ENCODE results near the gene PCGF3. TPM values are rescaled to one million over a fixed set of nuclear protein-coding genes. Genes with fewer than 3 reads are reported as not detected.
"Not testable (repeated sequence)": the region's sequence is repeated elsewhere in the genome, so short reads cannot be mapped to it uniquely, and the experiment has no call there.

PCGF3 gene
- total RNA-seq, 2 donors from 2014 or later: 21.4 to 26.6 TPM

DNA sequence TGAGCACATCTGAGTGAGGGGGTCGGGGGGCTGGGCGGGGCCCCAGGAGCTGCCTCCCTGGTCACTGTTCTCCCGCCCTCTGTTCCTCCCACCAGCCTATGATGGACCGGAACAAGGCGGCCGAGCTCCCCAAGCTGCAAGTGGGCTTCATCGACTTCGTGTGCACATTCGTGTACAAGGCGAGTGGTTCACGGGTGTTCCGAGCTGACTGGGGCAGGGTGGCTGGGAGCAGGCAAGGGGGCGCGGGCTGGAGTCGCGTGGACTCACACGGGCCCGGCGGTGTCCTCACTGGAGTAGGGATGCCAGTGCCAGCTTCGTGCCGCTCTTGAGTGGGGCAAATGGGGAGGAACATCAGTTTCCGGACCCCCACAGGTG is 39.2 kb upstream of the PCGF3 start:
- intact Hi-C loops (cut with DNase I): no loop called here
- ATAC-seq (no peak), DNase-seq (no peak)

DNA sequence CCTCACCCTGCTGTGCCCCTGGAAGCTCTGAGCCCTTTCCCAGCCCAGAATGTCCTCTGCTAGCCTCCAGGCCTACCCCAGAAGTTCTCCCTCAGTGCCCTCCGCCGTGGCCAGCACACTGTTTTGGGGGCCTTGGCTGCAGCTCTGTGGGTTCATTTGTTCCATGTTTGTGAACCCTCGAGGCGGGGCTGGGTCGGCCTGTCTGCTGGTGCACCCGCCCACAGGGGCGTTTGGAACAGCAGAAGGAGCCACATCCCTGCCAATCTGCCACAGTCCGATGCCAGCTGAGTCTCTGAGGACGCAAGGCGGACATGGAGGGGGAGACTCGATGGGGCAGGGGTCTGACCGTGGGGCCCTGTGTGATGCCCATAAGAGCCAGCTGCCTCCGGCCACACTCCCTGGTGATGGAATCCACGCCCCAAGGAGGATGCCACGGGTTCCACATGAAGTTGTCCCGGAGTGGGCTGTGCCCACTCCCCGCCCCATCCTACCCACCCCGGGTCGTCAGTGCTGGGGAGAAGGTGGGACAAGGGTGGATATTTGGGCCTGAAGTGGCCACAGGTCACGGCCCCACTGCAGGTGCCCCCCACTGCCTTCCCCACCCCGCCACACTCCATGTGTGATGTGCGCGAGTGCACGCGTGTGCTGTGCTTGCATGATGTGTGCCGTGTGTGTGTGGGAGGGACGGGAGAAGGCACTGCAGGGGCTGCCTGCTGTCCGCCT is 38.6 kb upstream of the PCGF3 start:
- ATAC-seq (no peak), DNase-seq (no peak)
- intact Hi-C loops (cut with DNase I): no loop called here

- intact Hi-C loops (cut with DNase I): no loop called here
- DNase-seq (no peak), ATAC-seq (no peak)
Observed at GRCh38 chr4:667545-667925, 38.1 kb upstream of the PCGF3 start.

GRCh38 chr4:668219-668618 is 37.4 kb upstream of the PCGF3 start:
- DNase-seq; intact Hi-C loops (cut with DNase I); ATAC-seq: not testable (repeated sequence)

- DNase-seq; ATAC-seq; intact Hi-C loops (cut with DNase I): not testable (repeated sequence)
Observed at GRCh38 chr4:669806-670559, 35.6 kb upstream of the PCGF3 start.

GRCh38 chr4:671769-672168 is 33.9 kb upstream of the PCGF3 start:
- intact Hi-C loops (cut with DNase I): no loop called here
- DNase-seq (no peak), ATAC-seq (no peak)

GRCh38 chr4:673349-674091 is 32.1 kb upstream of the PCGF3 start:
- intact Hi-C loops (cut with DNase I): no loop called here
- peak; percentile 35 to 40 for ATAC-seq
- peak; percentile 70 for DNase-seq

DNA sequence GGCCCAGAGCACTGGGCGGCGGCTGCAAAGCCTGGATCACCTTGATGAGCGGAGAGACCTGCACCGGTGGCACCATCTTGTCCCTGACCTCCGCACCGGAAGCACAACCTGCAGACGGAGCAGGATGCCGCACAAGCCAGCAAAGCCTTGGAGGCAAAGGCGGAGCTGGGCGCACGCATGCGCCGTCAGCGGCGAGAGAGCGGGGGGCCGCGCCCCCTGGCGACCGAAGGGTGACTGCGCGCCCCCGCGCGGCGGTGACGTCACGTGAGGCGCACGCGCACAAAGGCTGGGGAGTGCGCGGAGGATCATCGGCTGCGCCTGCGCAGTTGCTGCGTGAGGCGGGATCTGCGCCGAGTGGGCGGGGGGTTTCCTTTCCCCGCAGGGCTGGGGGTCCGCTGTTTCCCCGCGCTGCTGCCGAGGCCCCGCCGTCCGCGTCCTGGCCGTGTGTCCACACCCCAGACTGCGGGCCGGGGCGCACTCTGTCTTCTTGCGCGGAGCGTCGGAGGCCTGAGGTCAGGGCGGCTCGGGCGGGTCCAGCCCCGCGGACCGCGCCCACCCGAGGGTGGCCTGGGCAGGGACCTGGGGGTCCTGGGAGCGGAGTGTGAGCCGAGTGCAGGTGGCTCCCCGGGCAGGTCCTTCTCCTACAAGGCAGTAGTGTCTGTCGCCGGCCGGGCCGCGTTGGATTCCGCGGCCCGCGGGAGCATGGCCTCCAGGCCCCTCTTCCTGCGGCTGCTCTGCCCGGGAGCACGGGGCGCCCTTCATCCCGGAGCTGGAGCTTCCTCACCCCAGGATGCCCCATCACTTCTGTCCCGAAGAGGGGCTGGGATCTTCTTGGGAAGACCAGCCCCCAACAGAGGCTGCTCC is 31.2 kb upstream of the PCGF3 start, which contains the start of the genes ATP5ME and MYL5:
Gene ATP5ME (minus strand): TSS at position 105 of the 864 bp plus-strand sequence. CDS start 29 bp downstream, at position 76.
Gene MYL5 (plus strand): TSS at position 371 of the 864 bp plus-strand sequence. CDS start 3,485 bp downstream, outside the sequence.
- intact Hi-C loops (cut with DNase I): no loop called here
- ATAC-seq: peak; percentile 92 to 93
- DNase-seq: peak; percentile 98

DNA sequence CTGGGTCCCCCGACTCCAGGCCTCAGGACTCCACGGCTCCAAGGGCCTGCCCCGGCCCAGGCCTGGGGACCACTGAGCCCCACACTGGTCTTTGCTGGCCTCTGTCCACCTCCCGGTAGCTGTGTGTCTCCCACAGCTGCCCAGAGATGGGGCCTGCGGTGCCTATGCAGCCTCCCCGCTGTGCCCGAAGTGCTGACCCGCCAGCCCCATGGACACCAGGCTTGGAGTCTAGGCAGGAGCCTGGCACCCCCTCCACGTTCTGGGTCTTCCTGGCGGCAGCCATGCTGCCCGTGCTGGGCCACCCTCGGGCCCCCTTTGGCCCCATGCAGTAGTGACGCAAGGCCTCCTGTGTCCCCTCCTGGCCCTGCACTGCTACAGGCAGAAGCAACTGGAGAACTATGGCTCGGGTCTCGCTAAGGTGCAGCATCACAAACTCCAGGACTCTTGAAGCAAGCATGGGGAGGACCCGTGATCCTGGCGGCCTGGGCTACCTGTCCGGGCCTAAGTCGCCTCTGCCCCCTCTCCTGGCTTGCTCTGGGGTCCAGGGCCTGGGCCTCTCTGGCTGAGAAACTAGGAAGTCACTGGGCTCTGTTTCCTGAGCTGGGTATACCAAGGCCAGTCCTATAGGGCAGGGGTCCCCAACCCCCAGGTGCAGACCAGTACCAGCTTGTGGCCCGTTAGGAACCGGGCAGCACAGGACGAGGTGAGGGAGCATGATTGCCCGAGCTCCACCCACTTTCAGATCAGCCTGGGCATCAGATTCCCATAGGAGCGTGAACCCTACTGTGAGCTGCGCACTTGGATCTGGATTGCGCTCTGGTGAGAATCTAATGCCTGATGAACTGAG is 30.4 kb upstream of the PCGF3 start:
- peak; percentile 27 for DNase-seq
- peak; percentile 13 to 20 for ATAC-seq
- intact Hi-C loops (cut with DNase I): no loop called here

- intact Hi-C loops (cut with DNase I): no loop called here
- peak; percentile 16 for DNase-seq
- ATAC-seq: no peak
Observed at GRCh38 chr4:675980-676870, 29.4 kb upstream of the PCGF3 start.

- no peak for DNase-seq
- no peak for ATAC-seq
- intact Hi-C loops (cut with DNase I): no loop called here
Observed at GRCh38 chr4:676871-677235, 28.8 kb upstream of the PCGF3 start.

GRCh38 chr4:677431-678293 is 28.0 kb upstream of the PCGF3 start:
- intact Hi-C loops (cut with DNase I): no loop called here
- DNase-seq: no peak
- no peak for ATAC-seq

DNA sequence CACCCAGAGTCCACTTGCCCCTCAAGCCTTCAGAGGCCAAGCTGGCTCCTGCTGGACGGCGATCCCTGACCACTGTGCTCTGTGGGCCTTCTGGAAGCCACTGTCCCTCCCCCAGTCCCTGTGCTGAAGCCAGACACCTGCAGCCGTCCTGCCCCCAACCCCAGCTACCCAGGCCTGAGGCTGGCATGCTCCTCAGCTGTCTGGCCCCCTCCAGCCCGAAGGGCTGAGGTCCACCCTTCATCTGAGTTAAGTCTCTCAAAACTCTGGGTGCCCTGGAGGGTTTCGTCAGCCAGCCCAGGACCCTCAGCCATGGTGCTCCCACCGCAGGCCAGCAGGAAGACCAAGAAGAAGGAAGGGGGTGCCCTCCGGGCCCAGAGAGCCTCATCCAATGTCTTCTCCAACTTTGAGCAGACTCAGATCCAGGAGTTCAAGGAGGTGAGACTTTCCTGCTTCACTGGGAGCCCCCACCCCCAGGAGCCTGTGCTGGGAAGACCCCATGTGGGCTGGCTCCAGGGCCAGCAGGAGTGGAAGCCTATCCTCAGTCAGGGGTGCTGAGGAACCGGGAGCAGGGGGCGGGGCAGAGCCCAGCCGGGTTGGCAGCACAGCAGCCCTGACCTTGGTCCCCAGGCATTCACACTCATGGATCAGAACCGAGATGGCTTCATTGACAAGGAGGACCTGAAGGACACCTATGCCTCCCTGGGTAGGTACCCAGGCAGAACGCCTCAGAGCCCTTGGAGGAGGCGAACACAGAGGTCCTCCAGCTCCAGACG is 27.1 kb upstream of the PCGF3 start:
- intact Hi-C loops (cut with DNase I): no loop called here
- no peak for ATAC-seq
- DNase-seq: no peak

- no peak for ATAC-seq
- intact Hi-C loops (cut with DNase I): no loop called here
- no peak for DNase-seq
Observed at GRCh38 chr4:679104-679481, 26.5 kb upstream of the PCGF3 start.

DNA sequence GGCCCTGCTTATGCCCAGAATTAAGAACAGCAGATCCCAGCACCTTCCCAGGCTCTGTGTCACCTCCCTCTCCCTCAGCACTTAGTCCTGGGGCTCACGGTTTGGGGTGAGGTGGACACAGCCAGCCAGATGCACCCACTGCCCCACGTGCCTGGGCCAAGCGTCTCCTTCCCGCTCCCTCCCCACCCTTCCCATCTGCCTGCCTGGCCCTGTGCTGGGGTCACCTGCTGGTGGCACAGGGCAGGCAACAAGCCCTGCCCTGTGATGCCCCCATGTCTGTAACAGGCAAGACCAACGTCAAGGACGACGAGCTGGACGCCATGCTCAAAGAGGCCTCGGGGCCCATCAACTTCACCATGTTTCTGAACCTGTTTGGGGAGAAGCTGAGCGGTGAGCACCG is 26.0 kb upstream of the PCGF3 start:
- intact Hi-C loops (cut with DNase I): no loop called here
- no peak for DNase-seq
- no peak for ATAC-seq

DNA sequence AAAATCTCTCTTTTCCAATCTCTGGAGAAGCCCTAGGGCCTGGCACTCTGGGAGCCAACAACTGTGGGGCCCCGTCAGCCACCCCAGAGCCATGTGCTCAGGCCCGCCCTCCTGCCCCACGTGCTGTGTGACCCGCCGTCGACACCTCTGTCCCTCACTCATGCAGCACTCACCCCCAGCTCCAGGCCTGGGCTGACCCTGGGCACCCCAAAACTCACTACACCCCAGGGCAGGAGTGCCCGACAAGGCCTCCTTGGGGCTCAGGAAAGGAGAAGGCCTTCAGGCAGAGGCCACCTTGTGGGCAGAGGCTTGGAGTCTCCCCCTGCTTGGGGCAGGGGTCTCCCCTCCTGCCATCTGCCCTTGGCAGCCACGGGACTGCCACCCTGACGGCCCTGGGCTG is 25.5 kb upstream of the PCGF3 start:
- intact Hi-C loops (cut with DNase I): no loop called here
- no peak for ATAC-seq
- no peak for DNase-seq

Measured in left cardiac atrium (tissue), 4 donors.